Calu3 (cell line): ENCODE data around the gene CHD1. TPM values are rescaled to one million over a fixed set of nuclear protein-coding genes. Genes with fewer than 3 reads are reported as not detected.
A peak's percentile ranks its signal among the peaks of the same experiment; 100 is the strongest.

Source experiments
- BruUV-seq: library from RNA; stranded (reverse); fragments of 400-500 nt; replicated peaks from 2 replicates; lab custom pipeline; 2021; lab: Mats Ljungman, UMichigan
- CTCF ChIA-PET: fragments of 300-600 bp; sonication (Branson Sonifier 250); formaldehyde crosslinking; loops from one replicate; lab custom pipeline; 2022; ENCODE audit warnings: antibody characterized with exemption; lab: Charles Lee
- DNase-seq: peaks from one replicate; pipeline ENCODE4 v3.0.0; 2022
- H3K27ac Mint-ChIP-seq: one replicate; pipeline ENCODE4 v1.8.0; 2022; ENCODE audit warnings: mixed read lengths; ENCODE audit not compliant: unreplicated experiment
- H3K27me3 Mint-ChIP-seq: one replicate; pipeline ENCODE4 v1.8.0; 2022; ENCODE audit warnings: mixed read lengths; ENCODE audit not compliant: unreplicated experiment
- H3K36me3 Mint-ChIP-seq: one replicate; pipeline ENCODE4 v1.8.0; 2022; ENCODE audit warnings: mild to moderate bottlenecking, moderate library complexity, mixed read lengths; ENCODE audit not compliant: insufficient read depth, unreplicated experiment
- H3K4me1 Mint-ChIP-seq: one replicate; pipeline ENCODE4 v1.8.0; 2022; ENCODE audit warnings: mild to moderate bottlenecking, low read depth, mixed read lengths; ENCODE audit not compliant: unreplicated experiment
- H3K4me3 Mint-ChIP-seq: one replicate; pipeline ENCODE4 v1.8.0; 2022; ENCODE audit warnings: mild to moderate bottlenecking, low read depth, moderate library complexity, mixed read lengths; ENCODE audit not compliant: unreplicated experiment
- H3K9me3 Mint-ChIP-seq: one replicate; pipeline ENCODE4 v1.8.0; 2022; ENCODE audit warnings: low read depth, mixed read lengths; ENCODE audit not compliant: unreplicated experiment
- intact Hi-C: fragments of 100-400 bp; cut with micrococcal nuclease; formaldehyde crosslinking; loops from one replicate; pipeline ENCODE4 v1.10.0; 2022; ENCODE audit not compliant: unreplicated experiment
- total RNA-seq: library from RNA; stranded (reverse); gene quantifications from 2 replicates; pipeline ENCODE4 v1.2.3, GENCODE V29; 2022
- TF ChIP-seq, protein P1 (sequence below): fragments of 200-600 bp; IDR thresholded peaks from one replicate; pipeline ENCODE4 v1.8.0; 2022; ENCODE audit warnings: antibody characterized with exemption; ENCODE audit not compliant: unreplicated experiment

CHD1 gene
- total RNA-seq, 1 experiment from 2014 or later, result 79.7 TPM

DNA sequence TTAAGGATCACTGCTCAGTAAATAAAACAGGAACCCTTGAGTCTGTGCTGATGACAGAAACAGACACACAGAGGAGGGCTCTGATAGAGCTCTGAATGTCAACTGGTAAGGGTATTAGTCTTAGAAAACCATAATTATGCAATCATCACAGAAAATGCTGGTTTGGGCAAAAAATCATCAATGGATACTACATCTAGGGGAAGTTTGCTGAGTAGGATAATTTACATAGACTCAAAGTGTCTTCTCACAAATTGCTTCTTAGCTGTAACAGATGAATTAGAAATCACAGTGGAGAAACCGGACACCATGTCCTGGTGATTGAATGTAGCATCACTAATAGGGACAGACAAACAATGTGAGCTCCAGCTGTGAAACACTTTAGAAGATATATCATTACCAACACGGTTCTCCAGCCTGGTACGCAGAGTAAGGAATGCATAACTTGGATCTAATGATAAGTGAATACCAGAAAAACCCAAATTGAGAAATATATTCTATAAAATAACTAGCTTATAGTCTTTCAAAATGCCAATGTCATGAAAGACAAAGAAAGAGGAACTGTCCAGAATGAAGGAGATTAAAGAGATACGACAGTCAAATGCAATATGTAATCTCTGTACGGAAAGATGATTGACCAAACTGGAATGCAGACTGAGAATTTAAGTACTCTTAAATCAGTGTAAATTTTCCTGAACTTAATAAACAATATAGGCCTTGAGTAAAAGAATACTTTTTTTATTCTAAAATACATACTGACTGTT, 17.3 kb downstream of the CHD1 start:
- CTCF ChIA-PET, result no interaction called here
- Mint-ChIP-seq H3K4me3 (no peak overlapping the region), H3K4me1 (peaks cover 56% of the 10 kb centered on the region), H3K27me3 (no peaks in the 10 kb centered on the region), H3K9me3 (no peaks in the 10 kb centered on the region), H3K27ac (no peak overlapping the region), H3K36me3 (peaks cover 15% of the 10 kb centered on the region)
- TF ChIP-seq, protein P1, sequence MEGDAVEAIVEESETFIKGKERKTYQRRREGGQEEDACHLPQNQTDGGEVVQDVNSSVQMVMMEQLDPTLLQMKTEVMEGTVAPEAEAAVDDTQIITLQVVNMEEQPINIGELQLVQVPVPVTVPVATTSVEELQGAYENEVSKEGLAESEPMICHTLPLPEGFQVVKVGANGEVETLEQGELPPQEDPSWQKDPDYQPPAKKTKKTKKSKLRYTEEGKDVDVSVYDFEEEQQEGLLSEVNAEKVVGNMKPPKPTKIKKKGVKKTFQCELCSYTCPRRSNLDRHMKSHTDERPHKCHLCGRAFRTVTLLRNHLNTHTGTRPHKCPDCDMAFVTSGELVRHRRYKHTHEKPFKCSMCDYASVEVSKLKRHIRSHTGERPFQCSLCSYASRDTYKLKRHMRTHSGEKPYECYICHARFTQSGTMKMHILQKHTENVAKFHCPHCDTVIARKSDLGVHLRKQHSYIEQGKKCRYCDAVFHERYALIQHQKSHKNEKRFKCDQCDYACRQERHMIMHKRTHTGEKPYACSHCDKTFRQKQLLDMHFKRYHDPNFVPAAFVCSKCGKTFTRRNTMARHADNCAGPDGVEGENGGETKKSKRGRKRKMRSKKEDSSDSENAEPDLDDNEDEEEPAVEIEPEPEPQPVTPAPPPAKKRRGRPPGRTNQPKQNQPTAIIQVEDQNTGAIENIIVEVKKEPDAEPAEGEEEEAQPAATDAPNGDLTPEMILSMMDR, result no peak
- DNase-seq, result no peak
- no TSS peak for BruUV-seq
- intact Hi-C loops, result loop anchor here (2.0 kb wide), 1 partner anchor 15 kb away; no protein-coding TSS in a partner anchor

DNA sequence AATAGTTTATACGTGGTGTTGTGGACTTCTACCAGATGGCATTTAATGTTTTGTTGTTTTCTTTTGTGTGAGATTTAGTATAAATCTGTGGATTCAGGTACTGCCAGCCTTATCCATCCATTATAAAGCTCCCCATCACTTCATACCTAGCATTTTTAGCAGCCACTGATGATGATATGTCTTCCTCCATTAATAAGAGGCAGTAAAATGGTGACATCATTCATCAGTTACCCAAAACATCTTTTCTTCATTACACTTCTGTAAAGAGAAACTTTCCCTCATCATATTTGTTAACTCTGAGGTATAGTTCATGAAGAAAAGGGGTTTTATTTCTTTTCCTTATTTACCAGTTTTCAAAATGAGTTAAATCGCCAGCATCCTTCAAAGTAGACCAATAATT, 19.4 kb downstream of the CHD1 start:
- DNase-seq, result no peak
- intact Hi-C loops, result no loop called here
- CTCF ChIA-PET, result no interaction called here

DNA sequence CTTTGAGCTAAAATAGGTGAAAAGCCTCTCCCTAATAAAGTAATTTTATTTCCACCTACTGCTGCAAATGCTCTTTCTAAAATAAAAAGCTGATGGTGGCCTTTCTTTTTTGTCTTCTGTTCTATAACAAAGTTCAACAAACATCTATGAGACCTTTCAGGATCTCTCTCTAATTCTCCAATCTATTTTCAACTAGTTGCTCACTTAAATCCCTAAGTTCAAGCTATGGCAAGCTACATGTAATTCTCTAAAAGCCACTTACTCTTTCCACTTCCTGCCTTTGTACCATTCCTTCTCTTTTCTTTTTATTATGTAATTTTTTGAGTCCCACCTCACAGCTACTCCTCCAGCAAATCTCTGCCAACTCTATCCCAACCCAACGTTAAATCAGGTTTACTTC, 20.9 kb downstream of the CHD1 start:
- intact Hi-C loops, result loop anchor here (2.0 kb wide), 1 partner anchor 13 kb away; no protein-coding TSS in a partner anchor
- DNase-seq, result no peak
- Mint-ChIP-seq H3K27ac (peak overlapping the region; percentile 57), H3K4me1 (peaks cover 67% of the 10 kb centered on the region), H3K36me3 (peaks cover 31% of the 10 kb centered on the region), H3K4me3 (no peak overlapping the region), H3K27me3 (no peaks in the 10 kb centered on the region), H3K9me3 (no peaks in the 10 kb centered on the region)
- BruUV-seq, result no TSS peak
- TF ChIP-seq, protein P1, result no peak
- CTCF ChIA-PET, result interaction anchor here (0.6 to 1.5 kb wide), 2 partner anchors 146 to 152 kb away, joined by 3 to 4 read pairs; no protein-coding TSS in a partner anchor

More for the DNA sequence above, 19.4 kb downstream of the CHD1 start:
- peaks cover 59% of the 10 kb centered on the region for H3K4me1 Mint-ChIP-seq
- TF ChIP-seq, protein P1, result no peak
- no TSS peak for BruUV-seq
- no peaks in the 10 kb centered on the region for H3K27me3 Mint-ChIP-seq
- H3K27ac Mint-ChIP-seq, result peak overlapping the region; percentile 7
- H3K4me3 Mint-ChIP-seq, result no peak overlapping the region
- H3K9me3 Mint-ChIP-seq, result no peaks in the 10 kb centered on the region
- H3K36me3 Mint-ChIP-seq, result peaks cover 19% of the 10 kb centered on the region

DNA sequence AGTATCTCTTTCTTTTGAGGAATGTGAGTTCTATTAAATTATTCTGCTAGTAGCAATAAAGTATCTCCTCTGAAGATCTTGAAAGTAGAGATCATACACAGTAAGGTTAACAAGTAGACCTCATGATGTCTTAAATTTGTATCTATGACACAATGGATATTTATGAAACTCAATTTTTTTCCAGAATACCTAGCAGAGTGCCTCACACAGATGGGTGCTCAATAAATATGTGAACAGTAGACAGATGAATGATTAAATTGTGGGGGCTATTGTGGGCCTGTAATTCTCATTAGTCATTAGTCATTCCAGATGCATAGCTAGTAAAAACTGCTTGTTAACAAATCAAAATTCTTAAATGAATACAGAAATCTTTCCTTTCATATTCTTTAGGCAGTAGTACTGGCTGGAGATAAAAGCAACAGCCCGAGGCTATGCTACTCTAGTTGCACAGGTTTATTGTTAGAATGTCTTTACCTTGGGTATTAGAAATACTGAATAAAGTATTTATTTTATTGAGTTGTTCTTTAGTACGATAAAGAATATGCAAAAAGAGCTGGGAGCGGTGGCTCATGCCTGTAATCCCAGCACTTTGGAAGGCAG, 22.0 kb downstream of the CHD1 start:
- BruUV-seq, result no TSS peak
- peaks cover 63% of the 10 kb centered on the region for H3K4me1 Mint-ChIP-seq
- H3K36me3 Mint-ChIP-seq, result peaks cover 40% of the 10 kb centered on the region
- H3K9me3 Mint-ChIP-seq, result no peaks in the 10 kb centered on the region
- TF ChIP-seq, protein P1, result no peak
- peak overlapping the region; percentile 76 for H3K27ac Mint-ChIP-seq
- no peak overlapping the region for H3K4me3 Mint-ChIP-seq
- DNase-seq, result no peak
- intact Hi-C loops, result loop anchor here (1.0 to 2.0 kb wide), 3 partner anchors 14 to 153 kb away; no protein-coding TSS in a partner anchor
- no peaks in the 10 kb centered on the region for H3K27me3 Mint-ChIP-seq
- CTCF ChIA-PET, result interaction anchor here (1.2 to 1.5 kb wide), 2 partner anchors 126 to 153 kb away, joined by 4 to 5 read pairs; no protein-coding TSS in a partner anchor
